ENCODE data around the gene TANGO6.
A peak's percentile ranks its signal among the peaks of the same experiment; 100 is the strongest.

TANGO6 gene

GRCh38 chr16:69089091-69089910 lies 246.0 kb downstream of the TANGO6 start:
- DNase-seq (ENCODE audit: low read depth in 4 of 4, low spot score in 1 of 4): no peak

DNA sequence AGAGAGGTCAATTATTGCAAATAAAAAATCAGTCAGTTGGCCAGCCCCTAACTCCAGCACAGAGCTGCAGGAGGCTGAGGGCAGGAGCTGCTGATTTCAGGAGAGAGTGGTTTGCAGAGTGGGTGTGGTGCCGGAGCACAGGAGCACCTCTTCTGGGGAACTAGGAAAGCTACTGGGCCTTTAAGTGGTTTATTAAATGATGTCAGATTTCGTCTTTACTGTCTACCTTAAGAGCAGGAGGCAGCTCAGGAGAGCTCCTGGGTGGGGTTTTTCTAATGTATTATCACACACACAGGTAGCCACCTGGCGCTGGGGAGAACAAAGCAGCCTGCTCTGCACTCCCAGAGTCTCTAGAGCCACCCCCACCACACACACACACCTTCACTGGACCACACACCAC lies 250.6 kb downstream of the TANGO6 start:
- no peak for DNase-seq (ENCODE audit: low read depth in 4 of 4, low spot score in 1 of 4)

DNA sequence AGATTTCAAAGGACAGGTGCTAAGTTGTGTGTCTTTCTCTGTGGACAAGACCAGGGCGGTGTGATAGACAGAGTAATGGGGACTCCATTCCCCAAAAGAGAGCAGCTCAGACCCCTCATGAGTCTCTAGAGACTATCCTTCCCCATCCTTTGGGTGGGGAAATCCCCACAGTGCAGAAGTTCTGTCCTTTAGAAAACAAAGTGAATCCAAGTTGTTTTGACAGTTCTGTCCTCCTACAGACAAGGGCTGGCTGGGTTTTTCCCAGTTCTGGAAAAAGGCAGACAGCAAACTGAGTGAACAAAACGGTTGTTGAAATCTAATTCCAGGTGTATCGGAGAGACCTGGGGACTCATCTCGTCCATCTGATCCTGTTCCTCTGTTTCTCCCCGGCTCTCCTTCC lies 251.2 kb downstream of the TANGO6 start:
- DNase-seq (ENCODE audit: low read depth in 4 of 4, low spot score in 1 of 4): no peak

DNA sequence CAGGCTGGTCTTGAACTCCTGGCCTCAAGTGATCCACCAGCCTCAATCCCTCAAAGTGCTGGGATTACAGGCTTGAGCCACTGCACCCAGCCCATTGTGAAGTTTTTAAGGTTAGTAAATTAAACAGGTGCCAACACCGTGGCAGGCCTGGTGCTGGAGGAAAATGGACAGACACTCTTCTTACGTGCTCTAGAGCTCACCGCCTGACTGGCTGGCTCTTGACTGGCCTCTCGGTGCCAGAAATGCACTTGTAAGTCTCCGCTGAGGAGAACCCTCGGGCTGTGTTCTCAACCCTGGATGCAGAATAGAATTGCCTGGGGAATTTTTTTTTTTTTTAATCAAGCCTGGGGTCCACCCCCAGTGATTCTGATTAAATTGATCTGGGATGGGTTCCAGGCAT lies 251.9 kb downstream of the TANGO6 start:
- no peak for DNase-seq (ENCODE audit: low read depth in 4 of 4, low spot score in 1 of 4)

GRCh38 chr16:69100071-69100691 lies 256.9 kb downstream of the TANGO6 start:
- DNase-seq (ENCODE audit: low read depth in 4 of 4, low spot score in 1 of 4): no peak

DNA sequence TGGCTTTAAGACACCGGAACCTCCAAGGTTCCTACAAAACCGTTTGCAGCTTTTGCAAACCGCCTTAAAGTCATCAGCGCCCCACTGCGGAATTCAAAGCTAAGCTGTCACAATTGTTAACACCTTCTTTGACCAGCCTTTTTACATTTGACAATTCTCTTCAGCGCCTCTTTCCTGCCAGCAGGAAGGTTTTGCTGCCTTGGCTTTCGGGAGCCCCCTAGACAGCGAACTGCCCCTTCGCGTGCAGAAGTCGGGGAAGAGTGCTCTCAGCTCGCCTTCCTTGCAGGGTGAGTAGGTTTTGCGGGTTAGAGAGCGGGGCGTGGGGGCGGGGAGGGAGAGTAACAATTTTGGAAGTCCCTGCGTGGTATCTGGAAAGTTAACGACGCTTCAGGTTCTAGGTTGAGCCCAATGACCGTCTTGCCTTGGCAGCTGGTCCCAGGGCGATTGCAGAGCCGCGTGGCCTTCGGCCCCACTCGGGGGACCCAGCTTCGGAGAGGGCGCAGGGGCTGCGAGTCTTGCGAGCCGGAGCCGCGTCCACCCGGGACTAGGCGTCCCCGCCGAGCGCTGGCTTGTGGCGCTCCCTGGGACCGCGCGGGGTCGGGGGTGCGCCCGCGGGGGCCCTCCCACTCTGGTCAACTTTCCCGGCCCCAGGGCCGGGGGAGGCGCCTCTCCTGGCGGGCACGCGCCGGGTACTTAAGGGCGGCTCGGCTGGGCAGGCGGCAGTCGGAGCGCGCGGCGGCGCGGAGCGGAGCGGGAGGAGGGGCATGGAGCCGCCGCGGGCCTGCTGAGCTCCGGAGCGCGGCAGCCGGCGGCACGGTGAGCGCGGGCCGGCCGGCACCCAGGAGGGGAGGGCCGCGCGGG lies 262.4 kb downstream of the TANGO6 start, which contains the start of gene HAS3:
Gene HAS3 (plus strand): TSS at position 153 of the 861 bp plus-strand sequence. CDS start 3,743 bp downstream, outside the sequence.
- DNase-seq (ENCODE audit: low read depth in 4 of 4, low spot score in 1 of 4): no peak

DNA sequence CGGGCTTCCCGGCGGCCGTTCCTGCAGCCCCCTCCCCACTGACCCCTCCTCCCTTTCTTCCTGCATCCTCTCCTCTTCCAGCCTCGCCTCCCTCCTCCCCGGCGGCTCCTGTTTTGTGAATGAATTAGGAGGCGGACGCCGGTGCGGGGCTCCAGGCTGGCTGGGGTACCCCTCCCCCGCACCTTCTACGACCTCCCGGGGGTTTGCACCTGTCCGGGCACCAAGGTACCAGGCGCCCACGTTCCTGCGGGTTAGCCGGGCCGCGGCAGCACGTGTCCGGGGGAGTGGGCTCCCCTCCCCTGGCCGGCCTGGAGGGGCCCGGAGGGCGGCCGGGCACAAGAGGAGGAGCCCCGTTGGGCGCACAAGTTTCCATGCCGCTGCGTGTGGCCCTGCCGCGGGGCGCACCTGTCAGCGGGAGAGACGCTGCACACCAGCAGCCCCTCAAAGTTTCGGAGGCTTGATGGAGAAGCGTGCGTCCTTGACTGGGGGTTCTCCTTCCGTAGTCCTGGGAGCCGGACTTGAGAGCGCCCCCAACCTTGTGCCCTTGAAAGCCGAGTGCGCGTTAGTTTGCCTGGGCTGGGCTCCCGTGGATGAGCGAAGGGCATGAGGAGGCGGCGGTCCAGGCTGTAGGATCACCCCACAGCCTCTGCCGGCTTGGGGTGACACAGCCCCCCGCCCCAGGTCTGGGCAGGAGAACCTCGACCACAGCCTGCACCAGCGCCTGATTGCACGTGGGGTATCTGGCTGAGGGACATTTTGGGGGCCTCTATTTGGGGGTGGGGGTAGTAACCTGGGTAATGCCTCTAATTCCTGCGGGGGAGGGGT lies 263.4 kb downstream of the TANGO6 start:
- no peak for DNase-seq (ENCODE audit: low read depth in 4 of 4, low spot score in 1 of 4)

DNA sequence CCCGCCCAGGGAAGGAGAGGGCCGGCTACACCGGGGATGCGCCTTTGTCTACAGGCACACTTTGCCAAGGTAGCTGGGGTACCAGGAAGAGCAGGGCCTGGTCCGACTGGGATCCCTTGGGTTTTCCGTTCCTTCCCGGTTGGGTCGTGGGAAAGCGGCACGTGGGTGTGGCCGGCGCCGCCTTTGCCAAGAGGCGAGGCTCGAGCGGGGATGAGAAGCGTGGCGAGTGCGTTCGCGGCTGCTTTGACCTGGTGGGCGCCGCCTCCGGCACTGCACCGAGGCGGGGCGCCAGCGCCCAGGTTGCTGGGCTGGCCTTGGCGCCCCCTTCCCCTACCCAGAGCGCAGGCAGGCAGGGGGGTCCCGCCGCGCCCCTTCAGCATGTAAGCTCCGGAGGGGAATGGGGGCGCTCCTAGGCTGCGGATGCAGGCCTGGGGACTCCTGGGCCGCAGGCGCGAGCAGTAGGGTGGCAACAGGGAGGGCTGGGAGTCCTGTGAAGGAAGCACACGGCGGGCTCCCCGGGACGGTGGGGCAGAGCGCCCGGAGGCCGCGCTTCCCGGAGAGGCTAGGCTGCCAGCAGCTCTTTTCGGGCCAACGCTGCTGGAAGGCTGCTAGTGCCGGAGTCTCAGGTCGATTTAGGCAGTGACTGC lies 264.1 kb downstream of the TANGO6 start:
- DNase-seq (ENCODE audit: low read depth in 4 of 4, low spot score in 1 of 4): no peak

GRCh38 chr16:69108064-69108904 lies 265.0 kb downstream of the TANGO6 start:
- no peak for DNase-seq (ENCODE audit: low read depth in 4 of 4, low spot score in 1 of 4)

GRCh38 chr16:69108905-69109252 lies 265.5 kb downstream of the TANGO6 start:
- DNase-seq (ENCODE audit: low read depth in 4 of 4, low spot score in 1 of 4): no peak

GRCh38 chr16:69109486-69110270 lies 266.3 kb downstream of the TANGO6 start:
- DNase-seq (ENCODE audit: low read depth in 4 of 4, low spot score in 1 of 4): no peak

DNA sequence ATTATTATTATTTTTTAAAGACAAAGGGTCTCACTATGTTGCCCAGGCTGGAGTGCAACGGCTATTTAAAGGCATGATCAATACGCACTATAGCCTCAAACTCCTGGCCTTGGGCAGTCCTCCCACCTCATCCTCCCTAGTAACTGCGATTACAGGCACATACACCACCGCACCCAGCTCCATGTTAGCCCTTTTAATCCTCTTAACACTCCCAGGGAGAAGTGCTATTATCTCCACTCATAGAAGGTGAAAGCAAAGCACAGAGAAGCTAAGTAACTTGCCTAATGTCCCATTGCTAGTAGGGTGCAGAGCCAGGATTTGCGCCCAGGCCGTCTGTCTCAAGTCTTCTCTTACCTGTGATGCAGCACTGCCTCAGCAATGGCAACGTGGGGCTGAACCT lies 267.1 kb downstream of the TANGO6 start:
- DNase-seq (ENCODE audit: low read depth in 4 of 4, low spot score in 1 of 4): no peak

- no peak for DNase-seq (ENCODE audit: low read depth in 4 of 4, low spot score in 1 of 4)
Observed at GRCh38 chr16:69111216-69111875, 268.0 kb downstream of the TANGO6 start.

- DNase-seq (ENCODE audit: low read depth in 4 of 4, low spot score in 1 of 4): no peak
Observed at GRCh38 chr16:69111876-69112230, 268.5 kb downstream of the TANGO6 start.

- DNase-seq (ENCODE audit: low read depth in 4 of 4, low spot score in 1 of 4): peak in 3 of 4 experiments; percentile 33 to 54 (median 39)
Observed at GRCh38 chr16:69112285-69113129, 269.2 kb downstream of the TANGO6 start.

- DNase-seq (ENCODE audit: low read depth in 4 of 4, low spot score in 1 of 4): no peak
Observed at GRCh38 chr16:69113216-69113615, 269.9 kb downstream of the TANGO6 start.

DNA sequence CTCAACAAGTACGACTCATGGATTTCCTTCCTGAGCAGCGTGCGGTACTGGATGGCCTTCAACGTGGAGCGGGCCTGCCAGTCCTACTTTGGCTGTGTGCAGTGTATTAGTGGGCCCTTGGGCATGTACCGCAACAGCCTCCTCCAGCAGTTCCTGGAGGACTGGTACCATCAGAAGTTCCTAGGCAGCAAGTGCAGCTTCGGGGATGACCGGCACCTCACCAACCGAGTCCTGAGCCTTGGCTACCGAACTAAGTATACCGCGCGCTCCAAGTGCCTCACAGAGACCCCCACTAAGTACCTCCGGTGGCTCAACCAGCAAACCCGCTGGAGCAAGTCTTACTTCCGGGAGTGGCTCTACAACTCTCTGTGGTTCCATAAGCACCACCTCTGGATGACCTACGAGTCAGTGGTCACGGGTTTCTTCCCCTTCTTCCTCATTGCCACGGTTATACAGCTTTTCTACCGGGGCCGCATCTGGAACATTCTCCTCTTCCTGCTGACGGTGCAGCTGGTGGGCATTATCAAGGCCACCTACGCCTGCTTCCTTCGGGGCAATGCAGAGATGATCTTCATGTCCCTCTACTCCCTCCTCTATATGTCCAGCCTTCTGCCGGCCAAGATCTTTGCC lies 271.1 kb downstream of the TANGO6 start:
- DNase-seq (ENCODE audit: low read depth in 4 of 4, low spot score in 1 of 4): no peak
